Glomerular visceral epithelial cell (primary cell): Measurements from ENCODE around the gene IFI44.
A peak's percentile ranks its signal among the peaks of the same experiment; 100 is the strongest.

Source experiments
- DNase-seq: peaks from one replicate; pipeline ENCODE4 v3.0.0-alpha.2; 2016; ENCODE audit errors: extremely low spot score

Gene IFI44, protein sequence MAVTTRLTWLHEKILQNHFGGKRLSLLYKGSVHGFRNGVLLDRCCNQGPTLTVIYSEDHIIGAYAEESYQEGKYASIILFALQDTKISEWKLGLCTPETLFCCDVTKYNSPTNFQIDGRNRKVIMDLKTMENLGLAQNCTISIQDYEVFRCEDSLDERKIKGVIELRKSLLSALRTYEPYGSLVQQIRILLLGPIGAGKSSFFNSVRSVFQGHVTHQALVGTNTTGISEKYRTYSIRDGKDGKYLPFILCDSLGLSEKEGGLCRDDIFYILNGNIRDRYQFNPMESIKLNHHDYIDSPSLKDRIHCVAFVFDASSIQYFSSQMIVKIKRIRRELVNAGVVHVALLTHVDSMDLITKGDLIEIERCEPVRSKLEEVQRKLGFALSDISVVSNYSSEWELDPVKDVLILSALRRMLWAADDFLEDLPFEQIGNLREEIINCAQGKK

DNA sequence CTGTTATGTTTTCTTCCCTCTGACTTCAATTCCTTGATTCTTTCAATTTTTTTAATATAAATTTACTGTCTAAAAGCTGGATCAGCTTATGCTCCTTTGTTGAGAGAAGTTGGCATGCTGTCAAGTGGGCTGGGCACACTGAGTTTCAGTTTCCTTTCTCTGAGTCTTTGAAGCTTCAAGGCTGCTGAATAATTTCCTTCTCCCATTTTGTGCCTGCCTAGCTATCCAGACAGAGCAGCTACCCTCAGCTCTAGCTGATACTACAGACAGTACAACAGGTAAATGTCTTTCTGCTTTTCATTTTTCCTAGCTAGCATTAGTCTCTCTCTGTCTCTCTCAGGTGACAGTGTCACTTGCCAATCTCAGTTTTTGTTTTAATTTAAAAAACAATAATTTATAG lies at the start of gene IFI44:
Gene IFI44, plus strand, starts transcription at position 204 of the 400 bp plus-strand sequence. CDS start 365 bp downstream, outside the sequence.
- peak; percentile 80 for DNase-seq

DNA sequence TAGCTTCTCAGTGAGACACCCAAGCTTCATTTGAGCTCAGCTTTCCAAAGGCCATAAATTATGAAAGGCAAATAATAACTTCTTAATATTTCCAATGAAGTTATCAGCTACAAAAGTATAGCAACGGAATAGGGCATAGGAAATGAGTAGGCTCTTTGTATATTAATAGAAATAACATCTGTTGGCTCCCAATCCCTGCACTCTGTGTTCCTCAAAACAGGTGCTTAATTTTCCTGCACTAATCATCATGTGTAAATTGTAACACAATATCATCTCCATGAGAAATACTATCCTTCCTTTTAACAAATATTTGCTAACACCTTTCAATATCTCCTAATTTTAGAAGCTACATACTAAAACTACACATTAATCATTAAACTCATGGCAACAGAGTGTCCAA lies 48.6 kb upstream of the IFI44 start:
- no peak for DNase-seq

DNA sequence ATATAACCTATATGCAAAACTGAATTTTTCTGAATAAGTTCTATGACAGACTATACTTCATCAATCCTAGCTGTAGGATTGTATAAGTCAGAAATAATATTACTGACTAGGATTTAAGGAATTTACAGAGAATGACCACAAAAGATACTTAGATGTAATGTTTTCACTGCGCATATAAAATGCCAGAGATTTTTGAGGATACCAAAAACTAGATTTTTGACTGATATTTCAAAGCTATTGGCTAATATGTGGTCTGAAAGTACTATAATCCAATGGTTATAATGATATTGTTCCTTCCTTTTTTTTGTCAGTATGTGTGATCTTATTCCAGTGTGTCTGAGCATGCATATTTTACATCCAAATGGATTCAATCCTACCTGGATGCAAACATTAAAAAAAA lies 46.4 kb upstream of the IFI44 start:
- no peak for DNase-seq

DNA sequence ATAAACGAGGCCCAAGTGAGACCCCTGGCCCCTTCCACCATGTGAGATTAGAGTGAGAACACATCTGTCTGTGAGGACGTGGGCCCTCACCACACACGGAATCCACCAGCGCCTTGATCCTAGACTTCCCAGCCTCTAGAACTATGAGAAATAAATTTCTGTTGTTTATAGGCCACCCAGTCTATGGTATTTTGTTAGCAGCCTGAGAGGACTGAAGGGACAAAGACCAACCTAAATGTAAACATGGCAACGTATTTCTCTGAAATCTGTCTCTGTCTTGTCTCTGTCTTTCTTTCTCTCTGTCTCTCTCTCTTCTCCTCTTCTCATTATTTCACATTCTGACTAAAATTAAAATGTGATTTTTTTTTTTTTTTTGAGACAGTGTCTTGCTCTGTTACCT lies 45.0 kb upstream of the IFI44 start:
- no peak for DNase-seq

DNA sequence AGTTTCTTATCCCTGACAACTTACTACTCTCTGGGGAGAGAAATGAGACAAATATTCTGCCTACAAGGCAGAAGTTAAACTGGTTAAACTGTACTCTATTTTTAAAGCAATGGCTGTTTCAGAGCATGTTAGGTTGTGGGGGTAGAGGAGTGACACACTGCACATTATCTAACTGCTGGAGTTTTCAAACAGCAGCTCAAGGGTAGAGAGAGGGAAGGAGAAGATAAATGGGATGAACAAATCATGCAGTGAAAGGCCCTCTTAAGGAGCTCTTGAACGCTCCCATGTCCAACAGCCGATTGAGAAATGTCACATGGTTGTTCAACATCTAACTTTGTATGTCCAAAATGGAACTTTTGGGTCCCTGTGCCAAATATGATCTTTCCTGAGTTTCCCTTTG lies 43.4 kb upstream of the IFI44 start:
- DNase-seq = no peak

DNA sequence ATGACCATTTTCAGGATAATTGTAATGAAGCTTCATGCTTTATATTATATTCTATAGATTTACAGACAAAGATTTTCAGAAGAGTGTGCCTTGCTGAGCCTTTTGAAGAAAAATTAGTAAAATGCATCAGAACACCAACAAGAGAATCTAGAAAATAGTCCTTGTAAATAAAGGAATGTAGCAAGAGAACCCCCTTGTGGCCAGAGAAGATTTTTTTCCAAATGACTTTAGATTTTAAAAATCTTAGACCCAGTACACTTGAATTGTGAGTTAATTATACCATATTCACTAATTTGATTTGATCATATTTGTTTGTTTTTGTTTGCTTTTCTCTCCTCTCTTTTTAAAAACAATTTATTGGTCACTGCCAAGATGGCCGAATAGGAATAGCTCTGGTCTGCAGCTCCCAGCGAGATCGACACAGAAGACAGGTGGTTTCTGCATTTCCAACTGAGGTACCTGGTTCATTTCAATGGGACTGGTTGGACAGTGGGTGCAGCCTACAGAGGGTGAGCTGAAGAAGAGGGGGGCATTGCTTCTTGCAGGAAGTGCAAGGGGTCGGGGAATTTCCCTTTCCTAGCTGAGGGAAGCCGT lies 42.2 kb upstream of the IFI44 start:
- DNase-seq = peak; percentile 31

DNA sequence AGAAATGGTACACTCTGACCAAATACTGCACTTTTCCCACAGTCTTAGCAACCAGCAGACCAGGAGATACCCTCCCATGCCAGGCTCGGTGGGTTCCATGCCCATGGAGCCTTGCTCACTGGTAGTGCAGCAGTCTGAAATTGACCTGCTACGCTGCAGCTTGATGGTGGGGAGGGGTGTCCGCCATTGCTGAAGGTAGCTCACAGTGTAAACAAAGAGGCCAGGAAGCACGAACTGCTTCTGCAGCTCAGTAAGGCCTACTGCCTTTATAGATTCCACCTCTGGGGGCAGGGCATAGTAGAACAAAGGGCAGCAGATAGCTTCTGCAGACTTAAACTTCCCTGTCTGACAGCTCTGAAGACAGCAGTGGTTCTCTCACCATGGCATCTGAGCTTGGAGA lies 41.7 kb upstream of the IFI44 start:
- no peak for DNase-seq

DNA sequence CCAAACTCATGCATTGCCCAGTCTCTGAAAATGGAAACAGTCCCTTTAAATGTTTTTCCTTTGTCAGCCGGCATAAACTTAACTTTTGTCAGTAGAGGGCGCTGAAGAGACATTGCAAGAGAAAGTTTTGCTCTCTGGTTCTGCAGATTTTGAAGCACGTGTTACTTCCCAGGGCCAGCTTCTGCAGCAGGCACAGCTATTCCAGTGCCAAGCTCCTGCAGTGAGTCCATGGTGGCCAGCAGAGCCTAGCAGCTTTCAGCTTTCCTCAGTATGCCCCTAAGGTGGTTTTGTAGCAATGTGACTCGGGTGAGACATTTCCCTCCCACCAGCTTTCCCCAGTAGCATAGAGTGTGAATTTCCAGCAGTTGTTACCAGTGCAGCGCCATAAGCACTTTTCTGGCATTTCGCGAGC lies 32.0 kb upstream of the IFI44 start:
- DNase-seq = peak; percentile 82

DNA sequence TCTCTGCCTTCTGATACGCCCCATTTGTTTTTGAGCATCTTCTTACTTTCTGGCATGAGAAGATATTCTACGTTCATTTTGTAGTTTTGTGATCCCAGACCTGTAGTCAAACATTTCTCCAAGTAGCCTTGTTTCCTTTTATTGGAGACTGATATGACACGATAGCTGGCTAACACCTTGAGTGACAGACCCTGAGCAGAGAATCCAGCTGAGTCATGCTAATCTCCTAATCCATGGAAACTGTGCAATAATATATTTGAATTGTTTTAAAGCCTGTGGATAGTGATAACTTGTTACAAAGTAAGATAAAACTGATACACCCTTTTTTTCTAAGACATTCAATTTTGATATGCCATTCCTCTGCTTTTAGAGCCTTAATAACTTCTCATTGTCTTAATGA lies 30.6 kb upstream of the IFI44 start:
- no peak for DNase-seq

DNA sequence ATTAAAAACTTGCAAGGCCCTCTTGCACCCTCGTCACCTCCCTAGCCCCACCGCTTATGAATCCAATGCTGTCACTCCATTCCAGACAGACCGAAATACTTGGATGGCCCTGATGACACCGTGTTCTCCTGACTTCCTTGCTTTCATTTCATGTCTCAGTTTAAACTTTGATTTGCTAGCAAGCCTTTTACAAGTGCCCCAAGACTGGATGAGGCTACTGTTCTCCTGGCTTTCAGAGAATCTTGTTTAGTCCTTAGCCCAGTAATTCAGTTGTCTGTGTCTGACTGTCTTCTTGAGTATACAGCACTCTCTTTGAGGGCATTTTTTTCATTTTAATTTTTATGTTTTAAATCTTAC lies 30.2 kb upstream of the IFI44 start:
- no peak for DNase-seq

DNA sequence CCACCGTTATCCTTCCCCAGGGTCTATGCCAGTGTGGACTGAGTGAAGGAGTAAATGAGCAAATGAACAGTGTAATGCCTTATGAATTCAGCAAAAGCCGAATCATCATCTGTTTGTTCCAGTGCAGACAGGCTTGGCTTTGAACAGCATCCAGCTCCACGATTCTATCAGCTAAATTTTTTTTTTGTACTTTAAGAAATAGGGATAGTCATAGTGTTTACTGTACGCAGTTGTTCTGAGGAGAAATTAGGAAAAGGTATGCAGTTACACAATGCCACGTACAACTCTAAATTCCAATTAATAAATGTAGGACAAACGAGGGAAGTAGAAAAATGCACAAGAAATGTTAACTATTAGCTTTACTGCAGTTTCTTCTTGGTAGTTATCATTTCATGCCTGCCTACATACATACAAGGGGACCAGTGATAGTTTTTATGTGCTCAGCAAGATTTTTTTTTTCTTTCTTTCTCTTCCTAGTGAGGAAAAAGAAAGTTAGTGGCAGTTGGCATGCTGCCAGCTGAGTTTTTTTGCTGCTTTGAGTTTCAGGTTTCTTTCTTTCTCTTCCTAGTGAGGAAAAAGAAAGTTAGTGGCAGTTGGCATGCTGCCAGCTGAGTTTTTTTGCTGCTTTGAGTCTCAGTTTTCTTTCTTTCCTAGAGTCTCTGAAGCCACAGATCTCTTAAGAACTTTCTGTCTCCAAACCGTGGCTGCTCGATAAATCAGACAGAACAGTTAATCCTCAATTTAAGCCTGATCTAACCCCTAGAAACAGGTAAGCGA lies 29.6 kb upstream of the IFI44 start, which contains the start of gene IFI44L:
Gene IFI44L, plus strand, starts transcription at position 646 of the 777 bp plus-strand sequence. CDS start 7,468 bp downstream, outside the sequence.
- peak; percentile 49 for DNase-seq

DNA sequence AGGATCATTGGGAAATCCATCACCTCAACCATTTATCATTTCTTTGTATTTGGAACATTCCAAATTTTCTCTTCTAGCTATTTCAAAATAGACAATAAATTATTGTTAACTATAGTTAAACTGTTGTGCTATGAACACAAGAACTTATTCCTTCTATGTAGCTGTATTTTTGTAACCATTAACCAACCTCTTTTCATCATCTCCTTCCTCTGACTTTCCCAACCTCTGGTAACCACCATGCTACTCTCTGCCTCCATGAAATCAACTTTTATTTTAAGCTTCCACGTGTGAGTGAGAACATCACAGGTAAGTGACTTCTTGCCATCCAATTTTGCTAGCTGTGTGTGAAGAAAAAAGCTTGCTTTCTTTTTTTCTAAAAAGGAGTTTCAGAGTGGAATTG lies 29.0 kb upstream of the IFI44 start:
- peak; percentile 13 for DNase-seq

DNA sequence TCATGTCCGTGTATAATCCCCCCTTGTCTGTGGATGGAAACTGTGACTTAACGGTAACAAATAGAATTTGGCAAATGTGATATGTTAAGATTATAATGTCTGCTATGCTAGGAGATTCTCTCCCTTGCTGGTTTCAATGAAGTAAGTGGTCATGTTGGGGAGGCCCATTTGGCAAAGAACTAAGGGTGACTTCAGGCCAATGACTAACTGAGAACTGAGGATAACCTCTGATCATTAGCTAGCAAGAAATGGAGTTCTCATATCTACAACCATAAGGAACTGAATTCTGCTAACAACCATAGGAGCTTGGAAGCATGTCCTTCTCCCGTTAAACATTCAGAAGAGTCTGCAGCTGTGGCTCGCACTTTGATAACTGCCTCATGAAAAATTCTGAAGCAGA lies 27.1 kb upstream of the IFI44 start:
- no peak for DNase-seq

DNA sequence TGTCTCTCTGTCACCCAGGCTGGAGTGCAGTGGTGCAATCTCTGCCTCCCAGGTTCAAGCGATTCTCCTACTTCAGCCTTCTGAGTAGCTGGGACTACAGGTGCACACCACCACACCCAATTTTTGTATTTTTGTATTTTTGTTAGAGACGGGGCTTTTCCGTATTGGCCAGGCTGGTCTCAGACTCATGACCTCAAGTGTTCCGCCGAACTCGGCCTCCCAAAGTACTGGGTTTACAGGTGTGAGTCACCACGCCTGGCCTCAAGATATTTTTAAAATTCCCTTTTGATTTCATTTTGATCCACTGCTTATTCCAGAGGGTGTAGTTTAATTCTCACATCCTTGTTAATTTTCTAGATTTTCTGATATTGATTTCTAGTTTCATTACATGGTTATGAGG lies 25.6 kb upstream of the IFI44 start:
- no peak for DNase-seq

DNA sequence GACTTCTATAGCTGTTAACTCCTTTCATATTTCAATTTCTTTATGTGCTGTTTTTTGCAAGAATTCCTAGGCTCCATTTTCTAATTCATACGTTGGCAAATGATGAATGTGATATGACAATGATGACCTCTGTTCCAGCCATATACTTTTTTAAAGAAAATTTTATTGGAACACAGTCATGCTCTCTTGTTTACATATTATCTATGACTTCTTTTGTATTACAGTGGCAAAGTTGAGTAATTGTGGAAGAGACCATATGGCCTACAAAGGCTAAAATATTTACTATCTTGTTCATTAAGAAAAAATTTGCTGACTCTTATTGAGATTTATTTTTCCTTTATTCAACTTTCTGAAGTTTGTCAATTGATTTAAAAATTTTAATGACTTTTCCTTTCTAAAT lies 22.3 kb upstream of the IFI44 start:
- no peak for DNase-seq

DNA sequence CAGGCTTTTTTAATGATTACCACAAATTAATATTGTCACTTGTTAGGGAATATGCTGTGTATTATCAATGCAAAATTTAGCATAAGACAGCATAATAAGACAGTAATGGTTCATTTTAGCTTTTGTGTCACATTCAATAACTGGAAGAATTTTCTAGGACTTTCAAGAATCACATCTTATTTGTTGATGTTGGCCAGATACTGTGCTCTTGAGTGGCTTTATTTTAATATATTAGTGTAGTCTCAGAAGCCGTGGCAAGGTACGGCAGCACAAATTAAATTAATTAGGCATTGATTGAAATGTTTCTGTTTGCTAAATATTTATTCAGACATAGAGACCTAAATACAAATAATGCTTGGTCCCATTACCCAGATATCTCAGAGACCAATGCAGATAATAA lies 19.0 kb upstream of the IFI44 start:
- no peak for DNase-seq

DNA sequence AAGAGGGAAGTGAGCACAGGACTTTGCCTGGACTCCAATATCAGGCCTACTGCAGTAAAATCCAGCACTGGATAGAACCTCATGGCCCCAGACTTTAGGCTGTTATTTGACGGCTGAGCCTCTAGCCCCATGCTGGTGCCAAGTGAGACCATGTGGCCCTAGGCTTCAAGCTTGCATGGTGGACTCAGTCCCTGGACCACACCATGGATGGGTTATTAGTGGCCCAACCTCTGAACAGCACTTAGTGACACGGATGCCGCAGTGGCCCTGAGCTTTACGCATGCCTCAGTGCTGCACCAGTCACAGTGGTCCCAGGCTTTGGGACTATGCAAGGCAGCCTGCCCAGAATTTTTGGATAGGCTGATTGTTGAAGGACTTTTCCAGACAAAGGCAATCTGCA lies 16.4 kb upstream of the IFI44 start:
- no peak for DNase-seq

DNA sequence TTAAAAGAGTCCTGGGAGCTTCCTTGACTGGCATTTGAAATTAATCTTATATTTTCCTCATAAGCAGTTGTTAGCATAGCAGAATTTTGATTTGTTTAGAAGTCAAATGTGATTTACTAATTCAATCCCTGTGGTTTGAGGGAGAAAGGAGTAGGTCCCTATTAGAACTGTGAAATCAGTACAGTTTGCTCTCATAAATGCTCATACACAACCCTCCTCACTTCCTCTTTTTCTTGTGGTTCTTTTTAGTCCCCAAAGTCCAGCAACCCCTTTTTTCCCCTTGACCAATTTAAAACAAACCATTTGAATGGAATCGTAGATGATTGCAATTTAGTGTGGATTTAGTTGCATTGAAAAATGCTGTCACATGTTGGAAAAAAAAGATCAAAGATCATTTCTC lies 9.2 kb upstream of the IFI44 start:
- no peak for DNase-seq

DNA sequence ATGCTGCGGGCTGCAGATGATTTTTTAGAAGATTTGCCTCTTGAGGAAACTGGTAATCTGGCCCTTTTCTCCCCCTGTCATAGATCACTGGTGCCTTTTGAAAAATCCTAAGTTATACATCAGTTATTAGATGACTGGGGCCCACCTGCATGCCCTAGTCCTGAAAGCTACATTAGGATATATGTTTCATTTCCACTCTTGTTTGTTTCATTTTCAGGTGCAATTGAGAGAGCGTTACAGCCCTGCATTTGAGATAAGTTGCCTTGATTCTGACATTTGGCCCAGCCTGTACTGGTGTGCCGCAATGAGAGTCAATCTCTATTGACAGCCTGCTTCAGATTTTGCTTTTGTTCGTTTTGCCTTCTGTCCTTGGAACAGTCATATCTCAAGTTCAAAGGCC lies 8.1 kb upstream of the IFI44 start:
- no peak for DNase-seq

DNA sequence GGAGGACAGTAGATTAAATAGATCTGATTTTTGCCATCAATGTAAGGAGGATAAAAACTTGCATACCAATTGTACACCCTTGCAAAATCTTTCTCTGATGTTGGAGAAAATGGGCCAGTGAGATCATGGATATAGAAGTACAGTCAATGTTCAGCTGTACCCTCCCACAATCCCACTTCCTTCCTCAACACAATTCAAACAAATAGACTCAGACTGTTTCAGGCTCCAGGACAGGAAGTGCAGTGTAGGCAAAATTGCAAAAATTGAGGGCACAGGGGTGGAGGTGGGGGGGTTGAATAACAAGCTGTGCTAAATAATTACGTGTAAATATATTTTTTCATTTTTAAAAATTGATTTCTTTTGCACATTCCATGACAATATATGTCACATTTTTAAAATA lies 3.9 kb upstream of the IFI44 start:
- no peak for DNase-seq

DNA sequence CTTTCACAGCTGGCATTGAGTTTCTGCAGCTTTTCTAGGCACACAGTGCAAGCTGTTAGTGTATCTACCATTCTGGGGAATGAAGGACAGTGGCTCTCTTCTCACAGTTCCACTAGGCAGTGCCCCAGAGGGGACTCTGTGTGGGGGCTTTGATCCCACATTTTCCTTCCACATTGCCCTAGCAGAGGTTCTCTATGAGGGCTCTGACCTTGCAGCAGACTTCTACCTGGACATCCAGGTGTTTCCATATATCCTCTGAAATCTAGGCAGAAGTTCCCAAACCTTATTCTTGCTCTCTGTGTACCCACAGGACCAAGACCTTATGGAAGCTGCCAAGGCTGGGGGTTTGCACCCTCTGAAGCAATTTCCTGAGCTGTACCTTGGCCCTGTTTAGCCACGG lies 2.4 kb upstream of the IFI44 start:
- DNase-seq = no peak

DNA sequence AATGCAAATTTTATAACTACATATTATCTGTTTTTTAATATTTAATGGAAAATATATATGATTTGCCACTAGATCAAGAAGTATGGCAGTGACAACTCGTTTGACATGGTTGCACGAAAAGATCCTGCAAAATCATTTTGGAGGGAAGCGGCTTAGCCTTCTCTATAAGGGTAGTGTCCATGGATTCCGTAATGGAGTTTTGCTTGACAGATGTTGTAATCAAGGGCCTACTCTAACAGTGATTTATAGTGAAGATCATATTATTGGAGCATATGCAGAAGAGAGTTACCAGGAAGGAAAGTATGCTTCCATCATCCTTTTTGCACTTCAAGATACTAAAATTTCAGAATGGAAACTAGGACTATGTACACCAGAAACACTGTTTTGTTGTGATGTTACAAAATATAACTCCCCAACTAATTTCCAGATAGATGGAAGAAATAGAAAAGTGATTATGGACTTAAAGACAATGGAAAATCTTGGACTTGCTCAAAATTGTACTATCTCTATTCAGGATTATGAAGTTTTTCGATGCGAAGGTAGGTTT lies 556 bp downstream of the IFI44 start:
- peak; percentile 17 for DNase-seq
